ENCODE measurements around the gene TMEM158. TPM values are rescaled to one million over a fixed set of nuclear protein-coding genes. Genes with fewer than 3 reads are reported as not detected.

Gene TMEM158
- total and polyA plus RNA-seq, 2 of the 8 experiments (the other 6 are each of a cell fraction or from before 2014, with no cell fraction given): 6.8 to 30.3 TPM

DNA sequence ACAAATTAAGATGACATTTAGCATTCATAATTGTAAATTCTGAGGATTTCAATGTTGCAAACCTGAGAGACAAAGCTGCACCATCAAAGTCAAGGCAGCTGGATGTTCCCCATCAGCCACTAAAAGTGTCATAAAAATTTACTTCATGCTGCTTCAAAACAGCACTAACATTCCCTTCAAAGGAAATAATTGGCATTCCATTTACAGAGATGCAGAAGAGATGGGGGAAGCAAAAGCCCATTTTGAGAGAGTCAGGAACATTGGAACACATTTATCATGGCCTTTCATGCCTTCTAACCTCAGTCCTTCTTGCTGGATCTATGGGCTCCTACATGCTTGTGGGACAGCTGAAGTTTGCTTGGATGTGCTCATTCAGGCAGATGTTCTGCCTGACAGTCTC is 6.4 kb upstream of the TMEM158 start (continued):
- TF ChIP-seq POU5F1 (IDR thresholded peaks at IDR 0.05; ENCODE audit: low read depth, low read length) (no peak), RNF2 (IDR thresholded peaks at IDR 0.05; ENCODE audit: borderline replicate concordance, low read depth, low read length, missing control alignments, poor library complexity, severe bottlenecking) (no peak)

All from H1 (cell line).